Measurements from ENCODE around the gene EBPL.

Gene EBPL

GRCh38 chr13:49669735-49670309 is 21.5 kb downstream of the EBPL start:
- TF ChIP-seq CTCF (IDR thresholded peaks at IDR 0.05; ENCODE audit: low read depth, low read length) = peak; percentile 71
- Histone ChIP-seq H3K36me3 (no peaks in the 10 kb centered on the region), H3K9me3 (ENCODE audit: severe bottlenecking) (no peaks in the 10 kb centered on the region), H3K27me3 (ENCODE audit: insufficient read depth, low read depth, severe bottlenecking) (no peaks in the 10 kb centered on the region), H3K27ac (no peak overlapping the region), H3K4me3 (ENCODE audit: low read depth, low read length) (no peak overlapping the region)
- DNase-seq = peak; percentile 58

- no peaks in the 10 kb centered on the region for H3K36me3 ChIP-seq
- no peaks in the 10 kb centered on the region for H3K9me3 ChIP-seq (ENCODE audit: severe bottlenecking)
- TF ChIP-seq CTCF (IDR thresholded peaks at IDR 0.05; ENCODE audit: low read depth, low read length) = no peak
- H3K27me3 ChIP-seq (ENCODE audit: insufficient read depth, low read depth, severe bottlenecking) = no peaks in the 10 kb centered on the region
- no peak for DNase-seq
- H3K27ac ChIP-seq = no peak overlapping the region
- no peak overlapping the region for H3K4me3 ChIP-seq (ENCODE audit: low read depth, low read length)
Measured at GRCh38 chr13:49667773-49668172, 23.5 kb downstream of the EBPL start.

DNA sequence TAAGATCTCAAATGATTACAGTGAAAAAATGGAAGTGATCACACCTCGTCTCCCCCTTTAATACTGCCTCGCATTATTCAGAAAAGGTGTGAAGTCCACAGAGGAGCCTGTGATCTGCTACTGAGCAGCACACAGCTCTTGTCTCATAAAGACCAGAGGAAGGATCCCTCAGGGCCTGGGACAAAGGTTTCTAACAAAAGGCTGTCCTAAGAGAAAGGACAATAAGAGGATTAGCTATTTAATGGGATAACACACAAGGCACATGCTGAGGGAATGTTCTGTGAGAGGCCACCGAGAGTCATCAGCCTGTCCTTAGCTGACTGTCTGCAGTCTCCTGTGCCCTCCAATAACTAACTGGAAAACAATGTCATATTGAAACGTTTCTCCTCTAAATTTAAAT is 26.7 kb downstream of the EBPL start:
- Histone ChIP-seq H3K27ac (peak overlapping the region; percentile 68), H3K9me3 (ENCODE audit: severe bottlenecking) (no peaks in the 10 kb centered on the region), H3K27me3 (ENCODE audit: insufficient read depth, low read depth, severe bottlenecking) (no peaks in the 10 kb centered on the region), H3K36me3 (no peaks in the 10 kb centered on the region), H3K4me3 (ENCODE audit: low read depth, low read length) (no peak overlapping the region)
- no peak for TF ChIP-seq CTCF (IDR thresholded peaks at IDR 0.05; ENCODE audit: low read depth, low read length)
- DNase-seq = peak; percentile 61

- H3K27ac ChIP-seq = peak overlapping the region; percentile 52
Measured at GRCh38 chr13:49657241-49657641, 34.0 kb downstream of the EBPL start.

DNA sequence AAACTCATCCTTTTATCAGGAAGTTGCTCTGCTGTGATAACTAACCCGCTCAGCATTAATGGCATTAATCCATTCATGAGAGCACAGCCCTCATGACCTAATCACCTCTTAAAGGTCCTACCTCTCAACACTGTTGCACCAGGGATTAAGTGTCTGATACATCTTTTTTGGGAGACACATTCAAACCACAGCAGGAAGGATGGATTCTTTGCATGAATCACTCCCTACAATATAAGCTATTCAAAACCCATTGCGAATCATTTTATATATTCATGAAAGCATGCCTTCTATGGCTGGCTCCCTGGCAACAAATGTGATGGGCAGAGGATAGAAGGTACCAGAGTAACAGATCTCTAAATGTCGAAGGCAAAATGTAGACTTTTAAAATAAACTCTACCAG is 35.4 kb downstream of the EBPL start:
- Histone ChIP-seq H3K27ac (no peak overlapping the region), H3K36me3 (no peaks in the 10 kb centered on the region), H3K4me3 (ENCODE audit: low read depth, low read length) (no peak overlapping the region), H3K27me3 (ENCODE audit: insufficient read depth, low read depth, severe bottlenecking) (no peaks in the 10 kb centered on the region), H3K9me3 (ENCODE audit: severe bottlenecking) (no peaks in the 10 kb centered on the region)
- DNase-seq = no peak
- TF ChIP-seq CTCF (IDR thresholded peaks at IDR 0.05; ENCODE audit: low read depth, low read length) = no peak

More at GRCh38 chr13:49657241-49657641, 34.0 kb downstream of the EBPL start:
- Histone ChIP-seq H3K36me3 (no peaks in the 10 kb centered on the region), H3K9me3 (ENCODE audit: severe bottlenecking) (no peaks in the 10 kb centered on the region), H3K27me3 (ENCODE audit: insufficient read depth, low read depth, severe bottlenecking) (no peaks in the 10 kb centered on the region), H3K4me3 (ENCODE audit: low read depth, low read length) (peak overlapping the region; percentile 27)
- DNase-seq = peak; percentile 78
- TF ChIP-seq CTCF (IDR thresholded peaks at IDR 0.05; ENCODE audit: low read depth, low read length) = no peak

DNA sequence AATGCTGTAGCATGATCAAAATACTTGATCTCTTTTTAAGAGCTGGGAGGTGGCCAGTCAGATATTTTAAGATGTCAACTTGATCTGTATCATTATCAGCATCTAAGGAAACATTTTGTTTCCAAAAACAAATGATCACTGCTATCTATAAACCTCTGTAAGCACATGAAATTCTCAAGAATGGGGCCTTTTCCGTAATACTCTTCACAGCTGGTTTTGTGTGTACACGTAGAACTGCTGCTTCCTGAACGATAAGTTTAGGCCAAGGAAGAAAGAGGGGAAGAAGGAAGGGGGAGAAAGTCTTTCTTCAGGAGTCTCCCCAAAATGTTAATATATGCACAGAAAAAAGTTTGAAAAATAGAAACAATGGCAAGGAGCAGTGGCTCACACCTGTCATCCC is 37.3 kb downstream of the EBPL start:
- H3K27me3 ChIP-seq (ENCODE audit: insufficient read depth, low read depth, severe bottlenecking) = no peaks in the 10 kb centered on the region
- no peaks in the 10 kb centered on the region for H3K9me3 ChIP-seq (ENCODE audit: severe bottlenecking)
- no peak for TF ChIP-seq CTCF (IDR thresholded peaks at IDR 0.05; ENCODE audit: low read depth, low read length)
- no peak overlapping the region for H3K4me3 ChIP-seq (ENCODE audit: low read depth, low read length)
- DNase-seq = no peak
- no peak overlapping the region for H3K27ac ChIP-seq
- H3K36me3 ChIP-seq = no peaks in the 10 kb centered on the region
